ENCODE measurements around the gene MICAL1. TPM values are rescaled to one million over a fixed set of nuclear protein-coding genes. Genes with fewer than 3 reads are reported as not detected.
A peak's percentile ranks its signal among the peaks of the same experiment; 100 is the strongest.

Gene MICAL1
- total RNA-seq, 1 experiment from 2014 or later, result 92.9 TPM

DNA sequence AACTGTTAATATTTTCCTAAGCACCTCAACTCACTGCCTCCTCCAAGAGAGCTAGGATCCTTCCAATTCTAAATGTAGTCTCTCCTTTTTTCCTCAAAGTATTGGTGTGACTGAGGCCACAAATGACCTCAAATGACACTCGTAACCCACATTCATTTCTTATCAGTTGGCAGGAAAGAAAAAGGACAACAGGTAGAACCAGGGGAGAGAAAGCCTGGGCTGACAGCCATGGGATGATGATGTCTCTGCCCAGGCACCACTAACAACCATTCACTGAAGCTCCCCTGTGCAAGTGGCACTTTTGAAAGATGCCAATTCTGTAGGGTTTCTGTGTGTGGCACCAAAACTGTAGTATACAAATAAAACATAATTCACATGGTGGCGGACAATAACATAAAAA, 20.1 kb upstream of the MICAL1 start:
- Histone ChIP-seq H2BK120ac (ENCODE audit: low read depth, low read length, poor library complexity, severe bottlenecking) (no peak overlapping the region), H4K8ac (replicated peaks; ENCODE audit: insufficient read length, low read depth, low read length) (no peak overlapping the region), H2BK15ac (ENCODE audit: low read depth, low read length) (no peak overlapping the region), H4K20me1 (ENCODE audit: control insufficient read depth, insufficient read depth, insufficient read length) (no peaks in the 10 kb centered on the region), H3K9me3 (ENCODE audit: control insufficient read depth, low read depth, low read length) (no peaks in the 10 kb centered on the region), H3K56ac (ENCODE audit: insufficient read length, low read depth, low read length) (no peak overlapping the region), H3K4me2 (ENCODE audit: insufficient read depth, insufficient read length, low read length) (no peak overlapping the region), H2AFZ (ENCODE audit: low read length) (no peak overlapping the region), H3K27me3 (ENCODE audit: insufficient read depth, low read length) (no peaks in the 10 kb centered on the region), H3K18ac (ENCODE audit: insufficient read length, low read depth, low read length) (no peak overlapping the region), H3K79me1 (ENCODE audit: insufficient read depth, low read depth, low read length, poor library complexity, severe bottlenecking) (no peaks in the 10 kb centered on the region), H2AK5ac (ENCODE audit: insufficient read length, low read length) (no peak overlapping the region), H3K79me2 (ENCODE audit: insufficient read depth, low read length) (peaks cover 16% of the 10 kb centered on the region; the same call in 1 of the 2 replicates), H2BK5ac (ENCODE audit: insufficient read length, low read length) (no peak overlapping the region), H3K27ac (ENCODE audit: insufficient read length, low read depth, low read length) (no peak overlapping the region), H4K91ac (ENCODE audit: insufficient read length, low read depth, low read length) (no peak overlapping the region), H3K14ac (ENCODE audit: insufficient read depth, low read length) (no peak overlapping the region), H4K5ac (ENCODE audit: insufficient read length, low read depth, low read length) (no peak overlapping the region), H3K9ac (ENCODE audit: extremely low read depth, insufficient read length, low read length) (no peak overlapping the region), H3T11ph (ENCODE audit: low read length) (no peak overlapping the region), H3K23me2 (ENCODE audit: insufficient read length, low read depth, low read length, poor library complexity, severe bottlenecking) (no peaks in the 10 kb centered on the region), H3K4ac (ENCODE audit: low read depth, low read length) (no peak overlapping the region), H2BK12ac (ENCODE audit: insufficient read length, low read depth, low read length) (no peak overlapping the region), H3K4me1 (ENCODE audit: insufficient read depth, low read length) (peaks cover 6% of the 10 kb centered on the region; the same call in 1 of the 2 replicates), H3K23ac (ENCODE audit: insufficient read length, low read depth, low read length) (no peak overlapping the region), H2BK20ac (ENCODE audit: low read depth, low read length, poor library complexity, severe bottlenecking) (no peak overlapping the region)
- no peaks in the 10 kb centered on the region for H3K27me3 Mint-ChIP-seq (ENCODE audit: low read depth)
- TF ChIP-seq, protein P1, sequence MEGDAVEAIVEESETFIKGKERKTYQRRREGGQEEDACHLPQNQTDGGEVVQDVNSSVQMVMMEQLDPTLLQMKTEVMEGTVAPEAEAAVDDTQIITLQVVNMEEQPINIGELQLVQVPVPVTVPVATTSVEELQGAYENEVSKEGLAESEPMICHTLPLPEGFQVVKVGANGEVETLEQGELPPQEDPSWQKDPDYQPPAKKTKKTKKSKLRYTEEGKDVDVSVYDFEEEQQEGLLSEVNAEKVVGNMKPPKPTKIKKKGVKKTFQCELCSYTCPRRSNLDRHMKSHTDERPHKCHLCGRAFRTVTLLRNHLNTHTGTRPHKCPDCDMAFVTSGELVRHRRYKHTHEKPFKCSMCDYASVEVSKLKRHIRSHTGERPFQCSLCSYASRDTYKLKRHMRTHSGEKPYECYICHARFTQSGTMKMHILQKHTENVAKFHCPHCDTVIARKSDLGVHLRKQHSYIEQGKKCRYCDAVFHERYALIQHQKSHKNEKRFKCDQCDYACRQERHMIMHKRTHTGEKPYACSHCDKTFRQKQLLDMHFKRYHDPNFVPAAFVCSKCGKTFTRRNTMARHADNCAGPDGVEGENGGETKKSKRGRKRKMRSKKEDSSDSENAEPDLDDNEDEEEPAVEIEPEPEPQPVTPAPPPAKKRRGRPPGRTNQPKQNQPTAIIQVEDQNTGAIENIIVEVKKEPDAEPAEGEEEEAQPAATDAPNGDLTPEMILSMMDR (conservative IDR thresholded peaks at IDR 0.05), result no peak
- no peaks in the 10 kb centered on the region for H3K9me3 Mint-ChIP-seq
- peaks cover 30 to 33% of the 10 kb centered on the region in 2 experiments for H3K4me1 Mint-ChIP-seq
- no peak for DNase-seq
- WGBS (ENCODE audit: extremely low coverage, insufficient read length, low lambda C conversion rate), result no CpG with 5 or more reads among the region's 2 CpGs
- H3K36me3 Mint-ChIP-seq (ENCODE audit: insufficient read depth in 1 of 3, low read depth in 3 of 3), result peaks cover 39 to 91% (median 87%) of the 10 kb centered on the region in 3 experiments
- H3K27ac Mint-ChIP-seq, result peak overlapping the region in 1 of 3 experiments; percentile 48; a peak in 1 of 7 replicates
- no peak overlapping the region for H3K4me3 Mint-ChIP-seq

All from H9 (cell line).